AG04450 (cell line): Measurements from ENCODE around the gene DDT. TPM values are rescaled to one million over a fixed set of nuclear protein-coding genes. Genes with fewer than 3 reads are reported as not detected.
"Not testable (repeated sequence)": the region's sequence is repeated elsewhere in the genome, so short reads cannot be mapped to it uniquely, and the experiment has no call there.

Experiments used
- CTCF ChIA-PET: fragments of 300-600, 350-600 bp; formaldehyde crosslinking; extraction: SDS; loops from one replicate; lab custom pipeline; 2022; ENCODE audit warnings: antibody characterized with exemption, inconsistent platforms; lab: Charles Lee
- POLR2A ChIA-PET: fragments of 350-600 bp; formaldehyde crosslinking; extraction: SDS; loops from one replicate; lab custom pipeline; 2021; ENCODE audit warnings: antibody characterized with exemption, inconsistent platforms; lab: Yijun Ruan, JAX
- DNase-seq: peaks from one replicate; pipeline ENCODE4 v3.0.0-alpha.2; 2011; ENCODE audit warnings: low read depth, low spot score
- H3K27ac ChIP-seq: one replicate; pipeline ENCODE4 v1.5.1; 2012; ENCODE audit warnings: low read depth, low read length, control low read depth
- H3K27me3 ChIP-seq: one replicate; pipeline ENCODE4 v1.6.0; 2012; ENCODE audit warnings: low read length; ENCODE audit not compliant: control insufficient read depth, insufficient read depth
- H3K4me3 ChIP-seq: 2 replicates; pipeline ENCODE4 v1.5.1; 2011; ENCODE audit warnings: mild to moderate bottlenecking, low read depth, low read length, control low read depth
- H3K9me3 ChIP-seq: 2 replicates; pipeline ENCODE4 v1.5.1; 2012; ENCODE audit warnings: low read length; ENCODE audit not compliant: control insufficient read depth, insufficient read depth
- polyA plus RNA-seq: library from polyadenylated mRNA; depleted of rRNA; stranded (reverse); fragments of >200 nt; gene quantifications from 2 replicates; pipeline ENCODE4 v1.2.3, GENCODE V29; 2011
- TF ChIP-seq, protein P1 (sequence below): IDR thresholded peaks from 2 replicates; pipeline ENCODE4 v1.5.1; 2011; ENCODE audit warnings: low read depth, low read length, control low read depth, inconsistent platforms

The DDT gene
- polyA plus RNA-seq, 1 experiment = 91.4 TPM

DNA sequence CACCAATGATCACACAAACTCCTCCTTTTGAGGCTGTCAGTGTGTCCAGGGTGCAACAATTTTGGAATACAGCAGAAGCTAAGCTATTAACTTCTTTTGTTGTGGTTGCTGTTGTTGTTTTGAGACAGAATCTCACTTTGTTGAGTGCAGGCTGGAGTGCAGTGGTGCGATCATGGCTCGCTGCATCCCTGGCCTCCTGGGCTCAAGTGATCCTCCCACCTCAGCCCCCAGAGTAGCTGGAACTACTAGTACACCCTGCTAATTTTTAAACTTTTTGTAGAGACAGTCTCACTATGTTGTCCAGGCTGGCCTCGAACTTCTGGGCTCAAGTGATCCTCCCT is 35.3 kb downstream of the DDT start:
- CTCF ChIA-PET = interaction anchor here (0.5 to 1.2 kb wide), 2 partner anchors 17 to 176 kb away, joined by 3 read pairs; partner anchors contain the start of gene C22orf15

DNA sequence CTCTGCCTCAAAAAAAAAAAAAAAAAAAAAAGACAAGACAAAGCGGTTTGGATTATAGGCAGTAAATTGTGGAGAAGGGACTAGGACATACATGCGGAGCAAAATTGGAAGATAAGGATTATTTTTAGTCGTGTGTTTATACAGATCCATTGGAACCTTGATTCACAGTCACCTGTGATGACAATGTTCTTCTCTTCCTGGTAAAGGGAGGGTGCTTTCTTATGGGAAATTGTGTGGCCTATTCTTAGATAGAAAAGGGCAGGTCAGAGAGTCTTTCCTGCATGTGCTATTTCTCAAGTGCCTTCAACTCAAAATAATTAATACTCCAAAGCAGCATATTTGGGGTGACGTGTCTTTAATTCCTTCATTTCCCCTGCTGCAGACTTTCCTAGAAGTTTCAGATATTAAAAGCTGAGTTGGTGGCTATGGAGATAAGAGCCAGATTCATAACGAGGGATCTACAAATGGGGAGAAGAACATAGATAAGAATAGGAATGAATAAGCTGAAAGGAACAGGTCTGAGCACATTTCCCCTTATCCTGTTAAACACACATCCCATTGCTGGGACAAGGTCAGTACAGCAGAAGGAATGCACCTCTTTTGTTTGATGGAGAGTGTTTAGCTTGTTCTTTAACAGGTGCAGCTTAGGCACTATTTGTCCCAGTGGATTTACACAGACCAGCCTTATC is 35.8 kb downstream of the DDT start:
- Histone ChIP-seq H3K9me3 (no peaks in the 10 kb centered on the region; the same call in 1 of the 2 replicates), H3K27me3 (no peaks in the 10 kb centered on the region), H3K4me3 (no peak overlapping the region), H3K27ac (no peak overlapping the region)
- ChIA-PET POLR2A (no interaction called here), CTCF (interaction anchor here (1.2 kb wide), 1 partner anchor 18 kb away, joined by 3 read pairs; no protein-coding TSS in a partner anchor)
- TF ChIP-seq, protein P1, sequence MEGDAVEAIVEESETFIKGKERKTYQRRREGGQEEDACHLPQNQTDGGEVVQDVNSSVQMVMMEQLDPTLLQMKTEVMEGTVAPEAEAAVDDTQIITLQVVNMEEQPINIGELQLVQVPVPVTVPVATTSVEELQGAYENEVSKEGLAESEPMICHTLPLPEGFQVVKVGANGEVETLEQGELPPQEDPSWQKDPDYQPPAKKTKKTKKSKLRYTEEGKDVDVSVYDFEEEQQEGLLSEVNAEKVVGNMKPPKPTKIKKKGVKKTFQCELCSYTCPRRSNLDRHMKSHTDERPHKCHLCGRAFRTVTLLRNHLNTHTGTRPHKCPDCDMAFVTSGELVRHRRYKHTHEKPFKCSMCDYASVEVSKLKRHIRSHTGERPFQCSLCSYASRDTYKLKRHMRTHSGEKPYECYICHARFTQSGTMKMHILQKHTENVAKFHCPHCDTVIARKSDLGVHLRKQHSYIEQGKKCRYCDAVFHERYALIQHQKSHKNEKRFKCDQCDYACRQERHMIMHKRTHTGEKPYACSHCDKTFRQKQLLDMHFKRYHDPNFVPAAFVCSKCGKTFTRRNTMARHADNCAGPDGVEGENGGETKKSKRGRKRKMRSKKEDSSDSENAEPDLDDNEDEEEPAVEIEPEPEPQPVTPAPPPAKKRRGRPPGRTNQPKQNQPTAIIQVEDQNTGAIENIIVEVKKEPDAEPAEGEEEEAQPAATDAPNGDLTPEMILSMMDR = no peak
- no peak for DNase-seq

More for the DNA sequence above, 35.3 kb downstream of the DDT start:
- Histone ChIP-seq H3K27ac (no peak overlapping the region), H3K9me3 (no peaks in the 10 kb centered on the region; the same call in 1 of the 2 replicates), H3K4me3 (no peak overlapping the region), H3K27me3 (no peaks in the 10 kb centered on the region)
- TF ChIP-seq, protein P1 = no peak
- no peak for DNase-seq
- POLR2A ChIA-PET = no interaction called here

DNA sequence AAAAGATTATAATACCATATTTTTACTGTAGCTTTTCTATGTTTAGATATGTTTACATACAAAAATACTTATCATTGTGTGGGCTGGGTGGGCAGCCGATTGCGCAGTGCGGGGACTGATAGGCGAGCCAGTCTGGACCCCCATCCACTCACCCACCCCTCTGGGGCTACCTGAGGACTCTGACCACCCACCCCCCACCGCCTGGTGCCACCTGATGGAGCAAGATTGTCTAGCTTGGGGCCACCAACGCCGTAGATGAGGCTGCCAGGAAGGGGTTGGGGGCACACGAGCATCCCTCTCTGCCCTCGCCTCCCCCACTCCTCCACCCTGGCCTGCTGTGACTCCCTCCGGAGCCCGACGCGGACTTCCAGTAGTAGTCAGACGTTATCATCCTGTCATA is 47.7 kb downstream of the DDT start:
- CTCF ChIA-PET = interaction anchor here (0.7 kb wide), 1 partner anchor 69 kb away, joined by 3 read pairs; no protein-coding TSS in a partner anchor
- no peaks in the 10 kb centered on the region for H3K27me3 ChIP-seq
- peaks cover 26% of the 10 kb centered on the region for H3K9me3 ChIP-seq
- DNase-seq = no peak
- no peak overlapping the region for H3K4me3 ChIP-seq
- TF ChIP-seq, protein P1 = no peak
- H3K27ac ChIP-seq = no peak overlapping the region
- POLR2A ChIA-PET = no interaction called here

DNA sequence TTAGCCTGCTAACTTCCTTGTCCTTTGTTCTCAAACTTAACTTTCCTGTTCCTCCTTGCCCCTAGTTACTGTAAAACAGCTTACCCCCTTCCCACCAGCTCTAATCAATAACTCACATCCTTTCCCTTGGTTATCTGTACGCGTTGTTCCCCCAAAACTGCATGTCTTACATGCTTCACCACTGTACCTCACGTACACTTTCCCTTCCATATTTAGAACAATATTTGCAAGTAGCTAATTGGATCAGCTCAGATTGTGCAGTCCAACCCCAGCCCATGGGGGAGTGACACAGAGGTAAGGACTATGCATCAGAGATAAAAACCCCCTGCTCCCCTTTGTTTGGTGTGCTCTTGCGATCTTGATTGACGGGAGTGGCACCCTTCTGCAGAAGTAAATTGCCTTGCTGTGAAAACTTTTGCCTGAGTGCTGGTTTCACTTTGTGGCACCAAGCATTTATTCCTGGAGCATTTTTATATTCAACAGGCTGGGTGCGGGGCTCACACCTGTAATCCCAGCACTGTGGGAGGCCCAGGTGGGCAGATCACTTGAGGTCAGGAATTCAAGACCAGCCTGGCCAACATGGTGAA is 49.1 kb downstream of the DDT start:
- TF ChIP-seq, protein P1 = no peak
- Histone ChIP-seq H3K9me3 (peaks cover 20% of the 10 kb centered on the region), H3K27me3 (no peaks in the 10 kb centered on the region), H3K27ac (no peak overlapping the region), H3K4me3 (no peak overlapping the region)
- CTCF ChIA-PET = interaction anchor here (0.6 kb wide), 1 partner anchor 37 kb away, joined by 3 read pairs; no protein-coding TSS in a partner anchor
- DNase-seq = no peak
- POLR2A ChIA-PET = no interaction called here

DNA sequence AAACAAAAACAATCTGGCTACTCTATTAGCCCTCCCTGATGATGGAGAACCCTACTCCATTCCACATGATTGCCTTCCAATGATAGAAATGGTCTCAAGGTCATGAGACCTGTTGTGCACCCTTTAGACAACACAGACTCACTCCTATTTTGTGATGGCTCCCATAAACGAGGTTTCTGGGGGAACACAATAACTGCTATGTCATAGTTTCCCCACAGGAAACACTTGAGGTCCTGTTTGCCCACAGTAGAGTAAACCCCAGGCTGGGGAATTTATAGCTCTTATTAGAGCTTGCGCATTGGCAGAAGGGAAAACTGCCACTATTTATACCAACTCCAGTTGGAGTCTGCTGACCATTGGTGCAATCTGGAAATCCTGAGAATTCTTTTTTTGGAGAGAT is 51.3 kb downstream of the DDT start:
- Histone ChIP-seq H3K27me3 (no peaks in the 10 kb centered on the region), H3K4me3 (no peak overlapping the region), H3K9me3 (peaks cover 21% of the 10 kb centered on the region), H3K27ac (no peak overlapping the region)
- ChIA-PET POLR2A (no interaction called here), CTCF (interaction anchor here (3.7 kb wide), 1 partner anchor 29 kb away, joined by 17 read pairs; the partner anchor contains the start of gene MIF)
- no peak for DNase-seq
- TF ChIP-seq, protein P1 = no peak

DNA sequence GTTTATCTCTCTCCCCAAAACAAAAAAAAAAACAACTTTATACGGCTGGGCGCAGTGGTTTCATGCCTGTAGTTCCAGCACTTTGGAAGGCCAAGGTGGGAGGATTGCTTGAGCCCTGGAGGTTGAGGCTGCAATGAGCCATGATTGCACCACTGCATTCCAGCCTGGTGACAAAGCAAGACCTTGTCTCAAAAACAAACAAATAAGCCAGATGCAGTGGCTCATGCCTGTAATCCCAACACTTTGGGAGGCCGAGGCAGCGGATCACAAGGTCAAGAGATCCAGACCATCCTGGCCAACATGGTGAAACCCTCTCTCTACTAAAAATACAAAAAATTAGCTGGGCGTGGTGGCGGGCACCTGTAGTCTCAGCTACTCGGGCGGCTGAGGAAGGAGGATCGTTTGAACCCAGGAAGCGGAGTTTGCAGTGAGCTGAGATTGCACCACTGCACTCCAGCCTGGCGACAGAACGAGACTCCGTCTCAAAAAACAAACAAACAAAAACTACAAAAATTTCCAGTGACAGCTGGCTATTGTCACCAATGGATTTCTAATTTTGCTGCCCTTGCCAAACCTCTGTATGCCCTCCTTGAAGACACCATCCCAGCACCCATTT is 52.5 kb downstream of the DDT start:
- CTCF ChIA-PET = interaction anchor here (0.9 to 3.7 kb wide), 2 partner anchors 28 to 72 kb away, joined by 5 to 17 read pairs; partner anchors contain the start of gene MIF
- H3K27me3 ChIP-seq, H3K27ac ChIP-seq, DNase-seq, H3K4me3 ChIP-seq, POLR2A ChIA-PET: not testable (repeated sequence)
- peaks cover 20% of the 10 kb centered on the region for H3K9me3 ChIP-seq
